T-helper 1 cell treated with Interleukin-12 subunit alpha and Interleukin-12 subunit beta and Interleukin-4 antibody, amounts not matched to agents 30 μg/mL and 1 μg/mL, for 36 hours (primary cell): Measurements from ENCODE around the gene ANKS3.

ENCODE experiments used
- H3K27ac Mint-ChIP-seq: one replicate; pipeline ENCODE4 v1.8.0; 2021; ENCODE audit warnings: mild to moderate bottlenecking, mixed read lengths
- H3K27me3 Mint-ChIP-seq: one replicate; pipeline ENCODE4 v1.8.0; 2021; ENCODE audit warnings: low read depth, mixed read lengths
- H3K36me3 Mint-ChIP-seq: one replicate; pipeline ENCODE4 v1.8.0; 2021; ENCODE audit warnings: low read depth, mixed read lengths
- H3K4me1 Mint-ChIP-seq: one replicate; pipeline ENCODE4 v1.8.0; 2021; ENCODE audit warnings: low read depth, mixed read lengths
- H3K4me3 Mint-ChIP-seq: one replicate; pipeline ENCODE4 v1.8.0; 2021; ENCODE audit warnings: mild to moderate bottlenecking, moderate library complexity, mixed read lengths
- H3K9me3 Mint-ChIP-seq: one replicate; pipeline ENCODE4 v1.8.0; 2021; ENCODE audit warnings: mixed read lengths

The ANKS3 gene

DNA sequence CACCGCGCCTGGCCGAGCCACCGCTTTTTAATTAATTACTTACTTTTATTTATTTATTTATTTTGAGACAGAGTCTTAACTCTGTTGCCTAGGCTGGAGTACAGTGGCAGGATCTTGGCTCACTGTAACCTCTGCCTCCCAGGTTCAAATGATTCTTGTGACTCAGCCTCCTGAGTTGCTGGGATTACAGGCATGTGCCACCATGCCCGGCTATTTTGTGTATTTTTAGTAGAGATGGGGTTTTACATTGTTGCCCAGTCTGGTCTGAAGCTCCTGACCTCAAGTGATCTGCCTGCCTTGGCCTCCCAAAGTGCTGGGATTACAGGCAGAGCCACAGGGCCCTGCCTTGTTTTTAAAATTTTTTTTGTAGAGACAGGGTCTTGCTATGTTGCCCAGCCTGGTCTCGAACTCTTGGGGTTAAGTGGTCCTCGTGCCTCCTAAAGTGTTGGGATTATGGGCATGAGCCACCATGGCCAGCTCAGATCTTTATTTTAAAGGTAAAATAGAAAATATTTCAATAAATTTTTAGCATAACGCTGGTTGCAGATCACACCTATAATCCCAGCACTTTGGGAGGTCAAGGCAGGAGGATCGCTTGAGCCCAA, 59.0 kb downstream of the ANKS3 start:
- no peak overlapping the region for H3K4me3 Mint-ChIP-seq
- H3K27me3 Mint-ChIP-seq, result no peaks in the 10 kb centered on the region
- no peaks in the 10 kb centered on the region for H3K9me3 Mint-ChIP-seq
- peaks cover 26% of the 10 kb centered on the region for H3K4me1 Mint-ChIP-seq
- H3K27ac Mint-ChIP-seq, result peak overlapping the region; percentile 97
- H3K36me3 Mint-ChIP-seq, result peaks cover 11% of the 10 kb centered on the region

DNA sequence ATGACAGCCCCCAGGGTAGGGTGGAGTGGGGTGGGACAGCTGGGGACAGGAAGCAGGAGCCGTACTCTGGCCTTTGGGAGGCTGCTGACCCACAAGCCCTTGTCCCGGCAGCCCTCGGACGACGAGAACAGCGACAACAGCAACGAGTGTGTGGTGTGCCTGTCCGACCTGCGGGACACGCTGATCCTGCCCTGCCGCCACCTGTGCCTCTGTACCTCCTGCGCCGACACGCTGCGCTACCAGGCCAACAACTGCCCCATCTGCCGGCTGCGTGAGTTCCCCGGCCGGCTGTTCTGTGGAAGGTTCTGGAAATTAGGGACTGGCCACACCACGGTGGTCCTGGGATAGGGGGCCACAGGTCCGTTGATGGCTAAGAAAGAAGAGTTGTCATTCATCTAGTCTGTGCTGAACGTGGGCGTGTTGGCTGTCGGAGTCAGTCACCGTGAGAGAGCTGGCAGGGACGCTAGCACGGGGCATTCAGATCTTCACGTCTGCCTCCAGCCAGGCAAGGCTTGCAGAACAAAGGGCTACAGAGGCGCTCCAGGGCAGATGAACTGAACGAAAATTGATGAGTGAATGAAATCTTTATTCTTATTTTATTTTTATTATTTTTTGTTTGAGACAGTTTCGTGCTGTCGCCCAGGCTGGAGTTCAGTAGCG, 60.6 kb downstream of the ANKS3 start:
- peaks cover 15% of the 10 kb centered on the region for H3K36me3 Mint-ChIP-seq
- peaks cover 25% of the 10 kb centered on the region for H3K4me1 Mint-ChIP-seq
- no peaks in the 10 kb centered on the region for H3K27me3 Mint-ChIP-seq
- no peaks in the 10 kb centered on the region for H3K9me3 Mint-ChIP-seq
- no peak overlapping the region for H3K4me3 Mint-ChIP-seq
- no peak overlapping the region for H3K27ac Mint-ChIP-seq

DNA sequence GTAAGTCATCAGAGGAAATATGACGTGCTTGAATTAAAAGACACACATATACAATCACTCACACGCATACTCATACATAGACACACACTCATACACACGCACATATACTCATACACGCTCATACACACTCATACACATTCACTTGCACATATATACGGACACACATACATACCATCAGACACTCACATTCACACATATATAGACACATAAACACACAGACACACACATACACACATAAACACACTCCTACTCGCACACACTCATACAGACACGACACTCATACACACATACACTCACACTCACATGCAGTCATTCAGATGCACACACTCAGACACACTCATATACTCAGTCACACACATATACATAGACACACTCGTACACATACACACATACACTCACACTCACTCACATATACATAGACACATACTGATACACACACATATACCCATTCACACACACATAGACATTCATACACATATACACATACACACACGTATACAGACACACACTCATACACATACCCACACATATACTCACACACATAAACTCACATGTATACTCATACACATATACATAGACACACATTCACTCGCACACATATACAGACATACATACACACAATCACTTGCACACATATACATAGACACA, 65.6 kb downstream of the ANKS3 start:
- Mint-ChIP-seq H3K36me3 (peaks cover 11% of the 10 kb centered on the region), H3K4me1 (peaks cover 16% of the 10 kb centered on the region), H3K9me3 (no peaks in the 10 kb centered on the region), H3K27me3 (no peaks in the 10 kb centered on the region), H3K4me3 (no peak overlapping the region), H3K27ac (no peak overlapping the region)

DNA sequence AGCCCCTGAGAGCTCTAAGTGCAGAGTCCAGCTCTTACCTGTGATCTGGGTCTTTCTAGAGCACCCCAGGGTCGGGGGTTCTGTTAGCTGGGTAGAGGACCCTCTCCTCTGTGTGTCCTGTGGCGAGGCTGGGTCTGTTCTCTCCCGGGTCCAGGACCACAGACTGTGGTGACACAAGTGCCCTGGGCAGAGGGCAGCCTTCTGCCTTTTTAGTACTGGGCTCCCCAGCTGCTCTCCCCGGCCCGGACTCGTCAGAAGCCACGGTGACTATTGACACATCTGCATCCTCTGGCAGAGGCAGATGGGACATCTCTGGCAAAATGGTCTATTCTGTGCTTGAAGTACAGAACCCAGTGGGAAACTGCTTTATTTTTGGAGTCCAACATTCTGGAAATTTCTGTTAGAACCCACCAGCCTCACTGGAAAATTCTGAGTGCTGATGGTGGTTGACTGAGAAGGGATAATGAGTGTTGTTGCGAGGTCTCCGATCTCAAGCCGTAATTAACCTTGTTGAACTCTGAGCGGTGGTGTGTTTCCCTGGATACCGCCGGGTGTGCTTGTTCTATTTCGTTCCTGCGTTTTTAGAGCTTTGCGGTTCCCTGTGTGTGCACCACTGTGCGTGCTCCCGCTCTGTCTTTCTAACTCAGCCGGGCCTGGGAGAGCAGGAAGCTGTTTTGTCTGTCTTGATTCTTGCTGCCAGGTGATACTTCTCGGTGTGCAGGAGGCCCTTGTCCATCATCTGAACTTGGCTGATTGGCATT, 66.7 kb downstream of the ANKS3 start:
- Mint-ChIP-seq H3K27me3 (no peaks in the 10 kb centered on the region), H3K4me3 (no peak overlapping the region), H3K4me1 (peaks cover 19% of the 10 kb centered on the region), H3K36me3 (peaks cover 11% of the 10 kb centered on the region), H3K9me3 (no peaks in the 10 kb centered on the region), H3K27ac (no peak overlapping the region)

DNA sequence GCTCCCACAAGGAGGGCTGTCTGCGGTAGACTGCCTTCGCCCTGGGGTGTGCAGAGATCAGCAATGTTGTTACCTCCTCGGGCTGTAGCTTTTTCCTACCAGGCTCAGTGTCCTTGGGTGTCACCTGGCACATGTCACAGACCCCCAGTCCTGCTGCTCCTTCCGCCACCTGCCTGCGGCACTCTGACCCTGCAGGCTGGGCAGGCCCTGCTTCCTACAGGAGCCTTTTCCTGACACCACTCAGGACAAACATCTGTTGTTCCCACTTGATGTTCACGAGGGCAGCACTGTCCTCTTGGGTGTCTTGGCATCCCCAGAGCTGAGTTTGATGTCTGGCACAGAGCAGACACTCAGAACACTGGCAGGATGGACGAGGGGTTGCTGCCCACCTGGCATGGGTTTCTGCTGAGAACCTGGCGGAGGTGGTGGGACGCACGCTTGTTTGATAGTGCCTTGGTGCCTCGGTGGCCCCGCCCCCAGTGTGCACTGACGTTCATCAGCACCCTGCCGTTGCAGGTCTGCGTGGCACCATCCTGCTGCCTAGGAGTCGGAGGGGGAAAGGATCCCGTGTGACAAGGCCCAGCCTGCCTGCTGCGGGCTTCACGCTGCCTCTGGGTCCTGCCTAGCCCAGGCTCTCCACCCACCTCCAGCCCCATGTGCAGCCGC, 67.4 kb downstream of the ANKS3 start:
- H3K27me3 Mint-ChIP-seq, result no peaks in the 10 kb centered on the region
- H3K36me3 Mint-ChIP-seq, result peaks cover 11% of the 10 kb centered on the region
- H3K9me3 Mint-ChIP-seq, result no peaks in the 10 kb centered on the region
- no peak overlapping the region for H3K27ac Mint-ChIP-seq
- H3K4me3 Mint-ChIP-seq, result no peak overlapping the region
- H3K4me1 Mint-ChIP-seq, result peaks cover 19% of the 10 kb centered on the region

DNA sequence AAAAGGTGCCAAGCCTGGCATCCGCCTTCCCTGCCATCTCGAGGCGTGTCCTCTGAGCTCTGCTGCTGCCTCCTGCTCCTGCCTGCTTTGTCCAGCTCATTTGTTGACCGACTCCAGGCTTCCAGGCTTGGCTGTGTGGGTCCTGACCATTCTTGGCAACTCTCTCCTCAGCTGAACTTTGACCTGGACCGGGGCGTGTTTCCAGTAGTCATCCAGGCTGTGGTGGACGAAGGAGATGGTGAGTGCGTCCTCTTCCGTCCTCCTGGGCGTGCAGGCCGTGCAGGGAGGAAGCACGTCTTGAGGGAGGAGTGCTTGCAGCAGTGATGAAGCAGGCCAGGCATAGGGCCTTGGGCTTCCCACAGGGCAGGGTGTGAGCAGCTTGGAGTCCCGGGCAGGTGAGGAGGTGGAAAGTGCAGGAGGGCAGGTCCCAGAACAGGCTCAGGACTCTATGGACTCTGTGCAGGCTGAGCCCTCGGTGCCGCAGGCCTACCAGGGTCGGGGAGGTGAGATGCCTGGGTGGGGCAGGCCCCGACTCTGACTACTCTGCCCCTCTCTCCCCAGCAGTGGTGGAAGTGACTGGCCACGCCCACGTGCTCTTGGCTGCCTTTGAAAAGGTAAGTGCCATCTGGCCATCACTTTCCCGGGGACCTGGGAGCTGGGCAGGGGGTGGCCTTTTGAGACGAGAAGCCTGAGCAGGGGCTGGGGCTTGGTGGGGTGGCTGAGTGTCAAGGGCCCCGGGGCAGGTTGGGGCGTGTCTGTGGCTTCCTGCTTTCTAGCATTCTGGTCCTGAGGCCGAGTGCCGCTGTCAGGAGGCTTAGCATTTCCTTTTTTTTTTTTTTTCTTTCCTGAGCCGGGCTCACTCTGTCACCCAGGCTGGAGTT, 69.3 kb downstream of the ANKS3 start:
- peak overlapping the region; percentile 53 for H3K4me3 Mint-ChIP-seq
- peaks cover 11% of the 10 kb centered on the region for H3K36me3 Mint-ChIP-seq
- H3K9me3 Mint-ChIP-seq, result no peaks in the 10 kb centered on the region
- peak overlapping the region; percentile 93 for H3K27ac Mint-ChIP-seq
- peaks cover 30% of the 10 kb centered on the region for H3K4me1 Mint-ChIP-seq
- no peaks in the 10 kb centered on the region for H3K27me3 Mint-ChIP-seq

DNA sequence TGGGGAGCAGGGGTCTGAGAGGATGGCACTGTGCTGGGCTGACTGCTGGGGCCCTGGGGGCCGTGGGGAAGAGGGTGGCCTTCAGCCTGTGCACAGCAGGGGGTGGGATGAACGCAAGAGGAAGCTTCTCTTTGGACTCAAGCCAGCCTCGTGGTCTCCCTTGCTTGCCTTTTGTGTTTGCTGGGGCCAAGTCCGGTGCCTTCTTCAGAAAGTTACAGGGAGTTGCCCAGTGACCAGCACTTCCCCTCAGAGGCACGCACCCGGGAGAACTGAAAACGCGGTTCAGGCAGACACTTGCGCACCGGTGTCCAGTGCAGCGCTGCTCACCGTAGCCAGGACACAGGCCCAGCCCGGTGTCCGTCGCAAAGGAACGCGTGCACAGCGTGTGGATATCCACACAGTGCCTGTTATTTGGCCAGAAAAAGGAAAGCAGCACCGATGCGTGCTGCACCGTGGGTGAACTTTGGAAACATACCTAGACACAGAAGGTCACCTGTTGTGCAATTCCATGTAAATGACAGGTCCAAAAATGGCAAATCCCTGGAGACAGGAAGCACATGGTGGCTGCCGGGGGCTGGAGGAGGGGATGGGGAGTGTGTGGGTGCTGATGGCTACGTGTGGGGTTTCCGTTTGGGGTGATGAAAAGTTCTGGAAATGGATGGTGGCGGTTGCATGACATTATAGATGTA, 70.2 kb downstream of the ANKS3 start:
- Mint-ChIP-seq H3K4me3 (peak overlapping the region; percentile 53), H3K27me3 (no peaks in the 10 kb centered on the region), H3K36me3 (peaks cover 10% of the 10 kb centered on the region), H3K4me1 (peaks cover 35% of the 10 kb centered on the region), H3K9me3 (no peaks in the 10 kb centered on the region), H3K27ac (peak overlapping the region; percentile 93)

DNA sequence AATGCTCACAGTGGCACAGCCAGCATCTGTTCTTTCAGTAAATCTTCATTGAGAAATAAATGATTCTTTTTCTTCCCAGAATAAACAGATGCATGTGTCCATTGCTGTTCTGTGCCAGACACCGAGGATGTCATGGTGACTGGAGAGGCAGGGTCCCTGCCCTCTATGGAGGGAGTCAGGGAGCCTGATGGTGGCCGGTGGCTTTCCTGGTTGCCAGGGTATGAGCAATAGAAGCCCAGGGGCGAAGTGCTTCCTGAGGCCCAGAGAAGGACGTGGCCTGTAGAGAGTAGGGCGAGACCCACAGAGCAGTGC, 70.7 kb downstream of the ANKS3 start:
- Mint-ChIP-seq H3K4me1 (peaks cover 39% of the 10 kb centered on the region), H3K36me3 (peaks cover 10% of the 10 kb centered on the region), H3K4me3 (no peak overlapping the region), H3K9me3 (no peaks in the 10 kb centered on the region), H3K27ac (peak overlapping the region; percentile 93), H3K27me3 (no peaks in the 10 kb centered on the region)

DNA sequence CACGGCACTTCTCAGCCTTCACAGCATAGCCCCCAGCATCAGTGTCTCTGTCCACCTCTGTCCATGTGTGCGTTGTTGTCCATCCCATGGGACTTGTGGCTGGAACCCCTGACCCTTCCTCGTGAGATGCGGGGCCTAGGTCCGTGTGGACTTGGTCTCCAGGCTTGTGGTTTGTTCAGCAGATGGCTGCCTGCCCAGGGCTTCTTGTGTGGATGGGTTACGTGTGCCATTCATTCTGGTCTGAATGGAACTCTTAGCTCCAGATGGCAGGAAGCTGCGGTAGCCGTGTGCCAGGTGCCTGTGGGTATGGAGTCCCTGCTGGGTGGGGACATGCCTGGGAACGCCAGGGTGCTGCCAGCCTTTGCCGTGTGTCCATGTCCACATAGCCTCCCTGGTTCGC, 72.4 kb downstream of the ANKS3 start:
- Mint-ChIP-seq H3K9me3 (no peaks in the 10 kb centered on the region), H3K27ac (no peak overlapping the region), H3K27me3 (no peaks in the 10 kb centered on the region), H3K4me1 (peaks cover 39% of the 10 kb centered on the region), H3K4me3 (no peak overlapping the region), H3K36me3 (peaks cover 7% of the 10 kb centered on the region)

DNA sequence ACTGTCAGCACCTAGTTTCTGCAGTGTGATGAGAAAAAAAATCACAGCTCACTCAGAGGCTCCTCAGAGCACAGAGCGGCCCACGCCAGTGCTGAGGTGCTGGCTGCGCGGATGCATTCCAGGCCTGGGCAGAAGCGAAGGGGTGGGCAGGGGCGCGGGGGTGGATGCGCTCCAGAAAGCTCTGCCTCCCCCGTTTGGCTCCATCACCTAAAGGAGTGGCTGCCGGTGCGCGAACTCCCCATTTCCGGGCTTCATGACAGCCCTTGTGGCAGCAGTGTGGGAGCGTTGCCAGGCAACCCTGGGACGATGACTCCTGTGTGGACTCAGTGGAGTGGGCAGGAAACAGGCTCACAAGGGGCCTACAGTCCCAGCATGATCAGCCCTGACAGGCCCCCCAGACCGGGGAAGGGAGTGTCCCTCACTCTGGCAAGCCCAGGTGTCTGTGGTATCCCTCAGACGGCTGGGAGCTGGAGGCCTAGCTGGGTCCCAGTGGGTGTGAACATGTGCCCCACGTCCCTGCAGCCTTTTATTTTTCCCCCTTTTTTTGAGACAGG, 73.5 kb downstream of the ANKS3 start:
- Mint-ChIP-seq H3K4me3 (peak overlapping the region; percentile 29), H3K27ac (peak overlapping the region; percentile 53), H3K27me3 (no peaks in the 10 kb centered on the region), H3K9me3 (no peaks in the 10 kb centered on the region), H3K4me1 (peaks cover 39% of the 10 kb centered on the region), H3K36me3 (peaks cover 11% of the 10 kb centered on the region)

DNA sequence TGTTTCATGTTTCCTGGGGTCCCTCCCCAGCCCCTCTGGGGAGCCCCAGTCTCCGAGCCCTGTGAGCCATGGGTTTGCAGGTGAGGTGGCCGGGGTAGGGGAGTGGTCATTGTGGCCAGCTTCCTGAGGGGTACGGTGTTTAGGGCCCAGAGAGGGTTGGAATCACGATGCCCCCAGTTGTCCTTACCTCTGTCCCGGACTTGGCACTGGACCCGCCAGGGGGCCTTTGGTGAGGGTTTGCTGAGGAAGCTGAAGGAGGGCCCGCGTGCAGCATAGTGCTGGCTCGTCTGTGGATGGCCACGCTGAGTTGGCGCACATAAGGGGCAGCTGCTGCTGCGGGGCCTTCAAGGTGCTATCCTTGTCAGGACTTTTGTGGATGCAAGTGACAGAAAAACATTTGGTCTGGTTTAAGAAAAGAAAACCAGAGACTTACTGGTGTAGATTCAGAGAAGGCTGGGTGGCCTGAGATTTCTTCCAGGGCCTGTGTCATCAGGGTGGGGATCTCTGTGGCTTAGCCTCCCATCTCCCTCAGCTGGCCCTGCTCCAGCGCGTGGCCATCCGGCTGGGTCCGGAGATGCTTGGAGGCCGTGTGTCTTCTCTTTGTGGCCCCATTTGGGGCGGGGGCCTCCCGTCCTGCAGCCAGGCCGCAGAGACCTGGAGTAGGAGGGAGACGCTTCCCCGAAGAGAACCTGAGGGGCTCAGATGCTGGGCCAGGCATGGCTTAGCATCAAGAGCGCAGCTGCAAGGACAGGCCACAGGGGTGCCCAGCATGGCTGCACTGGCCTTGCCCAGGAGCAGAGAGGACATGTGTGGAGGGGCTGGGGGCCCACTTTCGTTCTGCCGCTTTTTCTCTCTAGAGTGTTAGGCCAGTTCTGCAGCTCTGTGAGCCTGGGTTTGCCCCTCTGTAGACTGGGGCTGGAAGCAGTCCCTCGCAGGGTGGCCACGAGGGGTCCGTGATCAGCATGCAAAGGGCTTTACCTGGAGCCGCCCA, 74.4 kb downstream of the ANKS3 start:
- Mint-ChIP-seq H3K27ac (peak overlapping the region; percentile 53), H3K4me1 (peaks cover 33% of the 10 kb centered on the region), H3K27me3 (no peaks in the 10 kb centered on the region), H3K36me3 (peaks cover 11% of the 10 kb centered on the region), H3K4me3 (peak overlapping the region; percentile 14), H3K9me3 (no peaks in the 10 kb centered on the region)
